ENCODE data around the gene PPP1R12A. TPM values are rescaled to one million over a fixed set of nuclear protein-coding genes. Genes with fewer than 3 reads are reported as not detected.
"Not testable (repeated sequence)": the region's sequence is repeated elsewhere in the genome, so short reads cannot be mapped to it uniquely, and the experiment has no call there.

PPP1R12A gene
- total RNA-seq, 1 donor from 2014 or later, result 109 TPM

GRCh38 chr12:79978692-79979091, 43.8 kb upstream of the PPP1R12A start:
- Mint-ChIP-seq H3K9me3 (ENCODE audit: unreplicated experiment) (no peaks in the 10 kb centered on the region), H3K4me3 (ENCODE audit: unreplicated experiment) (no peak overlapping the region), H3K4me1 (ENCODE audit: unreplicated experiment) (no peaks in the 10 kb centered on the region), H3K27me3 (ENCODE audit: unreplicated experiment) (no peaks in the 10 kb centered on the region), H3K27ac (ENCODE audit: unreplicated experiment) (no peak overlapping the region), H3K36me3 (ENCODE audit: low read depth, unreplicated experiment) (no peaks in the 10 kb centered on the region)
- TF ChIP-seq CTCF (IDR thresholded peaks at IDR 0.05; ENCODE audit: unreplicated experiment), result no peak
- no peak for DNase-seq (ENCODE audit: low spot score)

GRCh38 chr12:79977856-79978460, 43.1 kb upstream of the PPP1R12A start:
- not testable (repeated sequence) for H3K27ac Mint-ChIP-seq (ENCODE audit: unreplicated experiment); H3K4me1 Mint-ChIP-seq (ENCODE audit: unreplicated experiment); H3K36me3 Mint-ChIP-seq (ENCODE audit: low read depth, unreplicated experiment); DNase-seq (ENCODE audit: low spot score); H3K27me3 Mint-ChIP-seq (ENCODE audit: unreplicated experiment); H3K9me3 Mint-ChIP-seq (ENCODE audit: unreplicated experiment); H3K4me3 Mint-ChIP-seq (ENCODE audit: unreplicated experiment)

- peaks cover 3% of the 10 kb centered on the region for H3K4me1 Mint-ChIP-seq (ENCODE audit: unreplicated experiment)
- no peak for DNase-seq (ENCODE audit: low spot score)
- H3K27ac Mint-ChIP-seq (ENCODE audit: unreplicated experiment), result no peak overlapping the region
- no peak overlapping the region for H3K4me3 Mint-ChIP-seq (ENCODE audit: unreplicated experiment)
- H3K27me3 Mint-ChIP-seq (ENCODE audit: unreplicated experiment), result no peaks in the 10 kb centered on the region
- no peaks in the 10 kb centered on the region for H3K36me3 Mint-ChIP-seq (ENCODE audit: low read depth, unreplicated experiment)
- H3K9me3 Mint-ChIP-seq (ENCODE audit: unreplicated experiment), result no peaks in the 10 kb centered on the region
- no peak for TF ChIP-seq CTCF (IDR thresholded peaks at IDR 0.05; ENCODE audit: unreplicated experiment)
Measured at GRCh38 chr12:79975143-79975542, 40.2 kb upstream of the PPP1R12A start.

GRCh38 chr12:79973801-79974200, 38.9 kb upstream of the PPP1R12A start:
- TF ChIP-seq CTCF (IDR thresholded peaks at IDR 0.05; ENCODE audit: unreplicated experiment), result no peak
- H3K4me3 Mint-ChIP-seq (ENCODE audit: unreplicated experiment), result no peak overlapping the region
- H3K27me3 Mint-ChIP-seq (ENCODE audit: unreplicated experiment), result no peaks in the 10 kb centered on the region
- no peak for DNase-seq (ENCODE audit: low spot score)
- no peaks in the 10 kb centered on the region for H3K9me3 Mint-ChIP-seq (ENCODE audit: unreplicated experiment)
- H3K36me3 Mint-ChIP-seq (ENCODE audit: low read depth, unreplicated experiment), result no peaks in the 10 kb centered on the region
- H3K27ac Mint-ChIP-seq (ENCODE audit: unreplicated experiment), result no peak overlapping the region
- peaks cover 3% of the 10 kb centered on the region for H3K4me1 Mint-ChIP-seq (ENCODE audit: unreplicated experiment)

- H3K27ac Mint-ChIP-seq (ENCODE audit: unreplicated experiment), result no peak overlapping the region
- no peaks in the 10 kb centered on the region for H3K36me3 Mint-ChIP-seq (ENCODE audit: low read depth, unreplicated experiment)
- no peak for DNase-seq (ENCODE audit: low spot score)
- H3K27me3 Mint-ChIP-seq (ENCODE audit: unreplicated experiment), result no peaks in the 10 kb centered on the region
- H3K4me1 Mint-ChIP-seq (ENCODE audit: unreplicated experiment), result no peaks in the 10 kb centered on the region
- no peak for TF ChIP-seq CTCF (IDR thresholded peaks at IDR 0.05; ENCODE audit: unreplicated experiment)
- no peaks in the 10 kb centered on the region for H3K9me3 Mint-ChIP-seq (ENCODE audit: unreplicated experiment)
- no peak overlapping the region for H3K4me3 Mint-ChIP-seq (ENCODE audit: unreplicated experiment)
Measured at GRCh38 chr12:79964100-79964627, 29.3 kb upstream of the PPP1R12A start.
